Kidney (tissue), 14 donors: ENCODE data around the gene PGA3. TPM values are rescaled to one million over a fixed set of nuclear protein-coding genes. Genes with fewer than 3 reads are reported as not detected.

Experiments used
- DNase-seq, 5 donors: peaks; one replicate each; pipeline ENCODE4 v3.0.0-alpha.2; 2013 to 2020
- FAIRE-seq: peaks from 2 replicates; lab custom pipeline; 2012; peaks lifted over from hg19 to GRCh38; lab: Jason Lieb, UNC
- H3K27ac ChIP-seq, 2 donors: one replicate each; pipeline ENCODE4 v1.7.0; 2013; ENCODE audit warnings: low read depth in 2 of 2, low read length in 2 of 2, inconsistent platforms in 1 of 2
- H3K27me3 ChIP-seq: one replicate; pipeline ENCODE4 v1.7.1; 2013; ENCODE audit warnings: low read length, inconsistent platforms; ENCODE audit not compliant: control insufficient read depth, insufficient read depth
- H3K36me3 ChIP-seq, 3 donors: one replicate each; pipeline versions ENCODE4 v1.7.0 to v1.7.1; 2013; ENCODE audit warnings: low read length in 3 of 3, control low read depth in 1 of 3, inconsistent platforms in 1 of 3; ENCODE audit not compliant: insufficient read depth in 3 of 3, control insufficient read depth in 2 of 3
- H3K4me1 ChIP-seq, 3 donors: one replicate each; pipeline versions ENCODE4 v1.7.0 to v1.7.1; 2013; ENCODE audit warnings: low read length in 3 of 3, inconsistent platforms in 1 of 3, low read depth in 1 of 3; ENCODE audit not compliant: control insufficient read depth in 2 of 3, insufficient read depth in 2 of 3
- H3K4me3 ChIP-seq, 3 donors: one replicate each; pipeline versions ENCODE4 v1.7.0 to v1.8.1; 2013; ENCODE audit warnings: low read length in 3 of 3, control low read depth in 1 of 3, inconsistent platforms in 1 of 3
- H3K9ac ChIP-seq, 3 donors: one replicate each; pipeline versions ENCODE4 v1.7.0 to v1.7.1; 2013; ENCODE audit warnings: low read length in 3 of 3, control low read depth in 1 of 3, inconsistent platforms in 1 of 3
- H3K9me3 ChIP-seq, 3 donors: one replicate each; pipeline versions ENCODE4 v1.7.0 to v1.7.1; 2013; ENCODE audit warnings: low read length in 3 of 3, control low read depth in 1 of 3, inconsistent platforms in 1 of 3; ENCODE audit not compliant: control insufficient read depth in 2 of 3, insufficient read depth in 1 of 3
- CTCF ChIP-seq: IDR thresholded peaks from 3 replicates; pipeline ENCODE4 v1.5.1; 2012; ENCODE audit warnings: mild to moderate bottlenecking, moderate library complexity, borderline replicate concordance; ENCODE audit not compliant: insufficient read depth; ENCODE audit errors: extremely low read depth
- intact Hi-C: fragments of 100-400 bp; cut with DNase I; formaldehyde crosslinking; loops from one replicate; pipeline ENCODE4 v1.11.1; 2022
- polyA plus RNA-seq: library from polyadenylated mRNA; stranded (reverse); fragments of 350-450 nt; fragmentation: Illumina TruSeq; extraction: RNeasy Lipid Tissue Mini Kit (QIAGEN cat#74804); gene quantifications from one replicate; pipeline ENCODE4 v1.2.3, GENCODE V29; 2014; ENCODE audit warnings: low read depth, low replicate concordance; ENCODE audit not compliant: insufficient read depth
- total RNA-seq: library from RNA; stranded (reverse); fragmentation: NEBNext Ultra II Directional; extraction: Animal tissue kit (Norgen Biotek cat#: 25700); gene quantifications from one replicate; pipeline ENCODE4 v1.2.1, GENCODE V29; 2021
- donor health status: control.
- donor health status: control.
- donor health status: control.
- donor health status: control.
- donor health status: control.
- donor health status: DM: yes; HTN: yes; CAD: no.
- donor health status: Normal renal cell carcinoma (clear cell type).

PGA3 gene
- total and polyA plus RNA-seq, 2 donors from 2014 or later: 0.54 TPM; not detected in 1

- Histone ChIP-seq H3K27me3 (no peaks in the 10 kb centered on the region), H3K4me3 (no peak overlapping the region), H3K27ac (no peak overlapping the region), H3K9me3 (no peaks in the 10 kb centered on the region), H3K4me1 (no peaks in the 10 kb centered on the region), H3K9ac (no peak overlapping the region), H3K36me3 (no peaks in the 10 kb centered on the region)
- intact Hi-C loops: no loop called here
- no peak for TF ChIP-seq CTCF
- FAIRE-seq (no peak), DNase-seq (no peak)
Observed at GRCh38 chr11:61168800-61169199, 34.5 kb upstream of the PGA3 start.

GRCh38 chr11:61170566-61170965 is 32.7 kb upstream of the PGA3 start:
- H3K27ac ChIP-seq: no peak overlapping the region
- H3K9ac ChIP-seq: no peak overlapping the region
- TF ChIP-seq CTCF: no peak
- intact Hi-C loops: loop anchor here (10.0 kb wide), 1 partner anchor 336 kb away; no protein-coding TSS in a partner anchor
- DNase-seq (peak in 1 of 5 donors; percentile 18), FAIRE-seq (no peak)
- H3K9me3 ChIP-seq: no peaks in the 10 kb centered on the region
- no peak overlapping the region for H3K4me3 ChIP-seq
- no peaks in the 10 kb centered on the region for H3K4me1 ChIP-seq
- H3K27me3 ChIP-seq: no peaks in the 10 kb centered on the region
- H3K36me3 ChIP-seq: no peaks in the 10 kb centered on the region

- Histone ChIP-seq H3K4me3 (no peak overlapping the region), H3K27ac (no peak overlapping the region), H3K27me3 (no peaks in the 10 kb centered on the region), H3K9me3 (no peaks in the 10 kb centered on the region), H3K36me3 (no peaks in the 10 kb centered on the region), H3K9ac (no peak overlapping the region), H3K4me1 (no peaks in the 10 kb centered on the region)
- intact Hi-C loops: loop anchor here (10.0 kb wide), 1 partner anchor 337 kb away; no protein-coding TSS in a partner anchor
- DNase-seq: no peak
- TF ChIP-seq CTCF: no peak
- FAIRE-seq: no peak
Observed at GRCh38 chr11:61171907-61172306, 31.4 kb upstream of the PGA3 start.

GRCh38 chr11:61172356-61172755 is 31.0 kb upstream of the PGA3 start:
- H3K9ac ChIP-seq: no peak overlapping the region
- no peaks in the 10 kb centered on the region for H3K27me3 ChIP-seq
- TF ChIP-seq CTCF: no peak
- FAIRE-seq (no peak), DNase-seq (no peak)
- no peaks in the 10 kb centered on the region for H3K36me3 ChIP-seq
- no peak overlapping the region for H3K4me3 ChIP-seq
- H3K27ac ChIP-seq: no peak overlapping the region
- no peaks in the 10 kb centered on the region for H3K9me3 ChIP-seq
- no peaks in the 10 kb centered on the region for H3K4me1 ChIP-seq
- intact Hi-C loops: loop anchor here (10.0 kb wide), 1 partner anchor 338 kb away; no protein-coding TSS in a partner anchor
